Astrocyte of the cerebellum (primary cell): ENCODE measurements around the gene VSNL1.

Source experiments
- DNase-seq: peaks from one replicate; pipeline ENCODE4 v3.0.0-alpha.2; 2011; ENCODE audit warnings: low read depth
- H3K4me3 ChIP-seq: 2 replicates; pipeline ENCODE4 v1.5.1; 2011; ENCODE audit warnings: mild to moderate bottlenecking, low read depth, low read length, moderate library complexity
- CTCF ChIP-seq: IDR thresholded peaks from 2 replicates; pipeline ENCODE4 v1.5.1; 2012; ENCODE audit warnings: low read length, low read depth, moderate library complexity, mild to moderate bottlenecking; ENCODE audit errors: missing control alignments
- in situ Hi-C: cut with HindIII; loops from 2 replicates; pipeline ENCODE4 v1.10.0; 2017; ENCODE audit warnings: low sequenced_read_pairs

VSNL1 gene

GRCh38 chr2:17620280-17620679 is 79.8 kb downstream of the VSNL1 start:
- no peak for DNase-seq
- no peak for TF ChIP-seq CTCF
- H3K4me3 ChIP-seq, result no peak overlapping the region
- in situ Hi-C loops, result no loop called here

- DNase-seq, result peak; percentile 53
- no peak overlapping the region for H3K4me3 ChIP-seq
- TF ChIP-seq CTCF, result no peak
- in situ Hi-C loops, result no loop called here
Measured at GRCh38 chr2:17620841-17621240, 80.3 kb downstream of the VSNL1 start.

- no peak for TF ChIP-seq CTCF
- H3K4me3 ChIP-seq, result no peak overlapping the region
- no peak for DNase-seq
- in situ Hi-C loops, result no loop called here
Measured at GRCh38 chr2:17621781-17622180, 81.3 kb downstream of the VSNL1 start.

GRCh38 chr2:17625446-17625845 is 85.0 kb downstream of the VSNL1 start:
- DNase-seq, result no peak
- H3K4me3 ChIP-seq, result no peak overlapping the region
- TF ChIP-seq CTCF, result no peak
- in situ Hi-C loops, result no loop called here

- no peak for TF ChIP-seq CTCF
- in situ Hi-C loops, result no loop called here
- H3K4me3 ChIP-seq, result no peak overlapping the region
- DNase-seq, result no peak
Measured at GRCh38 chr2:17626986-17627385, 86.5 kb downstream of the VSNL1 start.

DNA sequence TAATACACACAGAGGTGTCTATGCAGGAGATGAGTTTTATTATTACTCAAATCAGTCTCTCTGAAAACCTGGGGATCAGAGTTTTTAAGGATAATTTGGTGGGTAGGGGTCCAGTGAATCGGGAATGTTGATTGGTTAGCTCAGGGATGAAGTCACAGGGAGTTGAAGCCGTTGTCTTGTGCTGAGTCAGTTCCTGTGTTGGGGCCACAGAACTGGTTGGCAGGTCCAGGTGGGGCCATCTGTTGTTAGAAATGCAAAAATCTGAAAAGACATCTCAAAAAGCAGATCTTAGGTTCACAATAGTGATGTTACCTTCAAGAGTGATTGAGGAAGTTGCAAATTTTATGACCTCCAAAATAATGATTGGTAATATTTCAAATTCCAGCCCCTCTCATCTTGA is 86.9 kb downstream of the VSNL1 start:
- DNase-seq, result no peak
- no peak for TF ChIP-seq CTCF
- H3K4me3 ChIP-seq, result no peak overlapping the region
- in situ Hi-C loops, result no loop called here
